Subcutaneous abdominal adipose tissue (tissue), 5 donors: ENCODE results near the gene GALNT10.

ENCODE experiments used
- H3K27ac ChIP-seq: one replicate; pipeline ENCODE4 v1.7.0; 2013; ENCODE audit warnings: low read depth, mild to moderate bottlenecking, inconsistent platforms, low read length, moderate library complexity
- H3K27me3 ChIP-seq, 5 donors: one replicate each; pipeline ENCODE4 v1.7.0; 2013; ENCODE audit warnings: low read length in 5 of 5, inconsistent platforms in 1 of 5; ENCODE audit not compliant: control insufficient read depth in 5 of 5, insufficient read depth in 4 of 5
- H3K36me3 ChIP-seq, 5 donors: one replicate each; pipeline ENCODE4 v1.7.0; 2013; ENCODE audit warnings: low read length in 5 of 5; ENCODE audit not compliant: control insufficient read depth in 5 of 5, insufficient read depth in 5 of 5
- H3K4me1 ChIP-seq, 5 donors: one replicate each; pipeline ENCODE4 v1.7.0; 2013; ENCODE audit warnings: low read length in 5 of 5, mild to moderate bottlenecking in 3 of 5, moderate library complexity in 1 of 5; ENCODE audit not compliant: control insufficient read depth in 5 of 5, insufficient read depth in 5 of 5
- H3K4me3 ChIP-seq, 5 donors: one replicate each; pipeline ENCODE4 v1.7.0; 2013; ENCODE audit warnings: low read length in 5 of 5, low read depth in 1 of 5
- H3K9ac ChIP-seq, 5 donors: one replicate each; pipeline ENCODE4 v1.7.0; 2013; ENCODE audit warnings: low read length in 5 of 5, mild to moderate bottlenecking in 4 of 5, moderate library complexity in 3 of 5
- H3K9me3 ChIP-seq, 5 donors: one replicate each; pipeline ENCODE4 v1.7.0; 2013; ENCODE audit warnings: low read length in 5 of 5; ENCODE audit not compliant: control insufficient read depth in 5 of 5
- donor health status: healthy.
- donor health status: healthy.
- donor health status: healthy.
- donor health status: healthy.
- donor health status: healthy.

Gene GALNT10

GRCh38 chr5:154242964-154243376 is 52.4 kb downstream of the GALNT10 start:
- H3K9ac ChIP-seq = no peak overlapping the region
- H3K36me3 ChIP-seq = no peaks in the 10 kb centered on the region
- peaks cover 0 to 4% (median 0%) of the 10 kb centered on the region in 5 donors for H3K9me3 ChIP-seq
- H3K27ac ChIP-seq = no peak overlapping the region
- no peaks in the 10 kb centered on the region for H3K27me3 ChIP-seq
- no peak overlapping the region for H3K4me3 ChIP-seq
- H3K4me1 ChIP-seq = peaks cover 0 to 13% (median 6%) of the 10 kb centered on the region in 5 donors

- Histone ChIP-seq H3K4me3 (no peak overlapping the region), H3K9me3 (peaks cover 0 to 4% (median 0%) of the 10 kb centered on the region in 5 donors), H3K9ac (no peak overlapping the region), H3K4me1 (peaks cover 0 to 5% (median 5%) of the 10 kb centered on the region in 5 donors), H3K27me3 (no peaks in the 10 kb centered on the region), H3K27ac (no peak overlapping the region), H3K36me3 (no peaks in the 10 kb centered on the region)
These were observed 53.2 kb downstream of the GALNT10 start for GRCh38 chr5:154243736-154244135.

- Histone ChIP-seq H3K27ac (no peak overlapping the region), H3K9ac (no peak overlapping the region), H3K27me3 (no peaks in the 10 kb centered on the region), H3K9me3 (peaks cover 0 to 4% (median 0%) of the 10 kb centered on the region in 5 donors), H3K4me3 (no peak overlapping the region), H3K36me3 (no peaks in the 10 kb centered on the region), H3K4me1 (no peaks in the 10 kb centered on the region)
These were observed 53.9 kb downstream of the GALNT10 start for GRCh38 chr5:154244476-154244875.

- Histone ChIP-seq H3K4me3 (no peak overlapping the region), H3K36me3 (no peaks in the 10 kb centered on the region), H3K27ac (no peak overlapping the region), H3K4me1 (peaks cover 0 to 2% (median 0%) of the 10 kb centered on the region in 5 donors), H3K27me3 (no peaks in the 10 kb centered on the region), H3K9ac (no peak overlapping the region), H3K9me3 (peaks cover 0 to 4% (median 0%) of the 10 kb centered on the region in 5 donors)
These were observed 58.2 kb downstream of the GALNT10 start for GRCh38 chr5:154248691-154249090.

- H3K9me3 ChIP-seq = peaks cover 0 to 2% (median 0%) of the 10 kb centered on the region in 5 donors
- H3K4me1 ChIP-seq = peaks cover 0 to 2% (median 0%) of the 10 kb centered on the region in 5 donors
- H3K9ac ChIP-seq = no peak overlapping the region
- no peak overlapping the region for H3K4me3 ChIP-seq
- no peak overlapping the region for H3K27ac ChIP-seq
- H3K27me3 ChIP-seq = no peaks in the 10 kb centered on the region
- no peaks in the 10 kb centered on the region for H3K36me3 ChIP-seq
These were observed 59.3 kb downstream of the GALNT10 start for GRCh38 chr5:154249826-154250225.

- no peaks in the 10 kb centered on the region for H3K36me3 ChIP-seq
- no peaks in the 10 kb centered on the region for H3K9me3 ChIP-seq
- no peak overlapping the region for H3K9ac ChIP-seq
- no peaks in the 10 kb centered on the region for H3K27me3 ChIP-seq
- H3K4me3 ChIP-seq = no peak overlapping the region
- no peak overlapping the region for H3K27ac ChIP-seq
- H3K4me1 ChIP-seq = peaks cover 0 to 2% (median 0%) of the 10 kb centered on the region in 5 donors
These were observed 61.0 kb downstream of the GALNT10 start for GRCh38 chr5:154251529-154251928.

- H3K9ac ChIP-seq = no peak overlapping the region
- no peak overlapping the region for H3K27ac ChIP-seq
- H3K9me3 ChIP-seq = no peaks in the 10 kb centered on the region
- no peaks in the 10 kb centered on the region for H3K27me3 ChIP-seq
- H3K4me3 ChIP-seq = no peak overlapping the region
- H3K36me3 ChIP-seq = no peaks in the 10 kb centered on the region
- H3K4me1 ChIP-seq = peaks cover 0 to 2% (median 0%) of the 10 kb centered on the region in 5 donors
These were observed 63.3 kb downstream of the GALNT10 start for GRCh38 chr5:154253807-154254206.

- H3K27me3 ChIP-seq = no peaks in the 10 kb centered on the region
- H3K9me3 ChIP-seq = no peaks in the 10 kb centered on the region
- H3K4me1 ChIP-seq = peaks cover 0 to 2% (median 0%) of the 10 kb centered on the region in 5 donors
- no peak overlapping the region for H3K27ac ChIP-seq
- no peaks in the 10 kb centered on the region for H3K36me3 ChIP-seq
- no peak overlapping the region for H3K4me3 ChIP-seq
- H3K9ac ChIP-seq = no peak overlapping the region
These were observed 64.4 kb downstream of the GALNT10 start for GRCh38 chr5:154254896-154255295.

GRCh38 chr5:154257046-154257445 is 66.5 kb downstream of the GALNT10 start:
- H3K9ac ChIP-seq = no peak overlapping the region
- no peak overlapping the region for H3K4me3 ChIP-seq
- H3K27ac ChIP-seq = no peak overlapping the region
- no peaks in the 10 kb centered on the region for H3K36me3 ChIP-seq
- no peaks in the 10 kb centered on the region for H3K27me3 ChIP-seq
- H3K4me1 ChIP-seq = peaks cover 0 to 6% (median 0%) of the 10 kb centered on the region in 5 donors
- H3K9me3 ChIP-seq = no peaks in the 10 kb centered on the region

GRCh38 chr5:154258531-154259217 is 68.1 kb downstream of the GALNT10 start:
- H3K4me1 ChIP-seq = peaks cover 0 to 6% (median 0%) of the 10 kb centered on the region in 5 donors
- no peaks in the 10 kb centered on the region for H3K36me3 ChIP-seq
- H3K27ac ChIP-seq = no peak overlapping the region
- no peaks in the 10 kb centered on the region for H3K9me3 ChIP-seq
- no peaks in the 10 kb centered on the region for H3K27me3 ChIP-seq
- no peak overlapping the region for H3K9ac ChIP-seq
- H3K4me3 ChIP-seq = no peak overlapping the region
